ENCODE data around the gene ZNF646. TPM values are rescaled to one million over a fixed set of nuclear protein-coding genes. Genes with fewer than 3 reads are reported as not detected.

The ZNF646 gene
- total RNA-seq, 2 experiments from 2014 or later = 28.3 to 33.3 TPM

GRCh38 chr16:31108035-31108793 lies 34.0 kb downstream of the ZNF646 start, which contains the start of gene BCKDK:
Gene BCKDK, plus strand, starts transcription at chr16:31108386. Its CDS starts 838 bp downstream, at chr16:31109224.
- Mint-ChIP-seq H3K9me3 (no peaks in the 10 kb centered on the region), H3K4me1 (peaks cover 29% of the 10 kb centered on the region), H3K27me3 (no peaks in the 10 kb centered on the region), H3K27ac (peak within 1 kb of the TSS; percentile 85), H3K36me3 (ENCODE audit: low read depth) (peaks cover 19% of the 10 kb centered on the region), H3K4me3 (peak within 1 kb of the TSS; percentile 77)
- ChIA-PET CTCF (interaction anchor here (0.9 to 1.5 kb wide), 4 partner anchors 10 to 35 kb away, joined by 3 read pairs; partner anchors contain the start of gene ZNF668), POLR2A (interaction anchor here (1.5 kb wide), 1 partner anchor 9 kb away, joined by 3 read pairs; the partner anchor contains the start of gene KAT8)
- DNase-seq = peak; percentile 70

DNA sequence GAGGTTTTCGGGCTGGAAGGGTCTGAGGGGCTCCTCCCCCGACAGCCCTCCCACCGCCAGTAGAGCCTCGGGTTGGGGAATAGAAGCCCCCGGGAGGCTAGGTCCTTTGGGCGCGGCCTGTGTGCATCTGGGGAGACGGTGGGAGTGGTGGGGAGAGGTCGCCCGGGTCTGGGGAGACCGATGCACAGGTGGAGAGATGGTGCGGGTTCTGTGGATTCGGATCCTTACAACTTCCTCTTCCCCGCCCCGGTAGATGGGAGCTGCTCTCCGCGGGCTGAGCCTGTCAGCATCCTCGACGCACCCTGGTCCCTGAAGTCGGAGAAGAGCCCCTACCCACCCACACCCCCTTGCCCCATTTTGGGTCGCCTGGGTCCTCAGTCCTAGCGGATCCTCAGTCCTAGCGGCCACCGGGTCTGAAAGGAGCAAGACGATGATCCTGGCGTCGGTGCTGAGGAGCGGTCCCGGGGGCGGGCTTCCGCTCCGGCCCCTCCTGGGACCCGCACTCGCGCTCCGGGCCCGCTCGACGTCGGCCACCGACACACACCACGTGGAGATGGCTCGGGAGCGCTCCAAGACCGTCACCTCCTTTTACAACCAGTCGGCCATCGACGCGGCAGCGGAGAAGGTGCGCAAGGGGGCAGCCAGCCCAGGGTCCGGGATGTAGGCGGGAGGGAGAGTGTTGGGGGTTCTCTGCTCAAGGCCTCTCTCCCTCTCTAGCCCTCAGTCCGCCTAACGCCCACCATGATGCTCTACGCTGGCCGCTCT lies 34.8 kb downstream of the ZNF646 start:
- H3K27me3 Mint-ChIP-seq = no peaks in the 10 kb centered on the region
- H3K27ac Mint-ChIP-seq = peak overlapping the region; percentile 78
- peaks cover 33% of the 10 kb centered on the region for H3K4me1 Mint-ChIP-seq
- H3K4me3 Mint-ChIP-seq = peak overlapping the region; percentile 75
- ChIA-PET POLR2A (no interaction called here), CTCF (no interaction called here)
- H3K9me3 Mint-ChIP-seq = no peaks in the 10 kb centered on the region
- no peak for DNase-seq
- H3K36me3 Mint-ChIP-seq (ENCODE audit: low read depth) = peaks cover 19% of the 10 kb centered on the region

GRCh38 chr16:31109622-31110021 lies 35.4 kb downstream of the ZNF646 start:
- H3K4me1 Mint-ChIP-seq = peaks cover 39% of the 10 kb centered on the region
- H3K4me3 Mint-ChIP-seq = peak overlapping the region; percentile 75
- POLR2A ChIA-PET = no interaction called here
- no peaks in the 10 kb centered on the region for H3K9me3 Mint-ChIP-seq
- H3K27ac Mint-ChIP-seq = peak overlapping the region; percentile 78
- no peak for DNase-seq
- CTCF ChIA-PET = interaction anchor here (1.3 to 2.4 kb wide), 2 partner anchors 17 to 33 kb away, joined by 4 to 7 read pairs; no protein-coding TSS in a partner anchor
- no peaks in the 10 kb centered on the region for H3K27me3 Mint-ChIP-seq
- peaks cover 19% of the 10 kb centered on the region for H3K36me3 Mint-ChIP-seq (ENCODE audit: low read depth)

DNA sequence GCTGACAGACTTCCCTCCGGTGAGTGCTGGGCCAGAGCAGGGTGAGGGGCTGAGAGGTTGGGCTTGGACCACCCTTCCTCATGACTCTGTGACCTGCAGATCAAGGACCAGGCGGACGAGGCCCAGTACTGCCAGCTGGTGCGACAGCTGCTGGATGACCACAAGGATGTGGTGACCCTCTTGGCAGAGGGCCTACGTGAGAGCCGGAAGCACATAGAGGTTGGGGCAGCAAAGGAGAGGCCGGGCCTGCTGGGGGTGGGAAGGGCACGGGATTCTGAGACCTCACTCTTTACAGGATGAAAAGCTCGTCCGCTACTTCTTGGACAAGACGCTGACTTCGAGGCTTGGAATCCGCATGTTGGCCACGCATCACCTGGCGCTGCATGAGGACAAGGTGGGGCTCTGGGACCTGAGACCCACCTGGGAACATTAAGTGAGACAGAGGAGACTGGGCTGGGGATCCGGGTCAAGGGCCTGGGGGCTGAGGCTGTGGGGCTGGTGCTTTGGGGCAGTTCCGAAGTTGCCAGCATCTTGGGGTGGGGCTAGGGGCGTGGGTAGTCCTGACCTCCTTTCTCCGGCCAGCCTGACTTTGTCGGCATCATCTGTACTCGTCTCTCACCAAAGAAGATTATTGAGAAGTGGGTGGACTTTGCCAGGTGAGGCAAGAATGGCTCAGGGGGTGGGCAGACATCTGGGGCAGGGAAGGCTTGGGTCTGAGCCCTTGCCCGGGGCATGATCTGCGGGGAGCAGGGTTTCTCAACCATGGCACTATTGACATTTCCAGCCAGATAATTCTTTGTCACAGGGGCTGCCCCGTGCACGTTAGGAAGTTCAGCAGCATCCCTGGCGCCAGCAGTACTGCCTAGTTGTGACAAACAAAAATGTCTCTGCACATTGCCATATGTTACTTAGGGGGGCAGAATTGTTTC lies 36.1 kb downstream of the ZNF646 start:
- no peak for DNase-seq
- CTCF ChIA-PET = interaction anchor here (1.3 to 2.4 kb wide), 3 partner anchors 18 to 32 kb away, joined by 4 to 10 read pairs (median 7); no protein-coding TSS in a partner anchor
- H3K36me3 Mint-ChIP-seq (ENCODE audit: low read depth) = peaks cover 19% of the 10 kb centered on the region
- POLR2A ChIA-PET = no interaction called here
- no peaks in the 10 kb centered on the region for H3K27me3 Mint-ChIP-seq
- H3K9me3 Mint-ChIP-seq = no peaks in the 10 kb centered on the region
- no peak overlapping the region for H3K27ac Mint-ChIP-seq
- peak overlapping the region; percentile 75 for H3K4me3 Mint-ChIP-seq
- H3K4me1 Mint-ChIP-seq = peaks cover 41% of the 10 kb centered on the region

DNA sequence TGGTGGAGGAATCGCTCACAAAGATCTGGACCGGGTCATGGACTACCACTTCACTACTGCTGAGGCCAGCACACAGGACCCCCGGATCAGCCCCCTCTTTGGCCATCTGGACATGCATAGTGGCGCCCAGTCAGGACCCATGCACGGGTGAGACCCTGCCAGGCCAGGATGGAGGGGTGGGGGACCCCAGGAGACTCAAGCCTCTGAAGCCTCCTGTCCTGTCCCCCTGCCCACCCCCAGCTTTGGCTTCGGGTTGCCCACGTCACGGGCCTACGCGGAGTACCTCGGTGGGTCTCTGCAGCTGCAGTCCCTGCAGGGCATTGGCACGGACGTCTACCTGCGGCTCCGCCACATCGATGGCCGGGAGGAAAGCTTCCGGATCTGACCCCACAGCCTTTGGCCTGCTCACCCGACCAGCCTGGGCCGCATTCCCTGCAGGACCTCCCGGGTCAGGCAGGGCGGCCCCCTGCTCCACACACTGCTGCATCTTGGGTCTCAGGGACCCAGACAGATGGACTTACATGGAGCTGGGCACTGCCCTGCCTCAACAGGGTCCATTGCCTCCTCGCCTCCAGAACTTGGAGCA lies 37.8 kb downstream of the ZNF646 start:
- Mint-ChIP-seq H3K27ac (no peak overlapping the region), H3K36me3 (ENCODE audit: low read depth) (peaks cover 19% of the 10 kb centered on the region), H3K4me3 (no peak overlapping the region), H3K27me3 (no peaks in the 10 kb centered on the region), H3K9me3 (no peaks in the 10 kb centered on the region), H3K4me1 (peaks cover 44% of the 10 kb centered on the region)
- no peak for DNase-seq
- CTCF ChIA-PET = interaction anchor here (0.7 to 2.4 kb wide), 6 partner anchors 10 to 43 kb away, joined by 3 to 10 read pairs (median 4); no protein-coding TSS in a partner anchor
- POLR2A ChIA-PET = no interaction called here

GRCh38 chr16:31112711-31113110 lies 38.5 kb downstream of the ZNF646 start:
- ChIA-PET POLR2A (no interaction called here), CTCF (interaction anchor here (0.6 to 2.4 kb wide), 7 partner anchors 9 to 211 kb away, joined by 3 to 10 read pairs (median 4); partner anchors contain the start of genes ZNF646 and ZNF668)
- Mint-ChIP-seq H3K27me3 (no peaks in the 10 kb centered on the region), H3K4me1 (peaks cover 41% of the 10 kb centered on the region), H3K27ac (no peak overlapping the region), H3K9me3 (no peaks in the 10 kb centered on the region), H3K4me3 (no peak overlapping the region), H3K36me3 (ENCODE audit: low read depth) (peaks cover 19% of the 10 kb centered on the region)
- DNase-seq = no peak

GRCh38 chr16:31113121-31114120 lies 39.2 kb downstream of the ZNF646 start:
- H3K4me3 Mint-ChIP-seq = no peak overlapping the region
- CTCF ChIA-PET = interaction anchor here (0.6 to 2.4 kb wide), 7 partner anchors 12 to 210 kb away, joined by 3 to 12 read pairs (median 3); partner anchors contain the start of genes ZNF646 and ZNF668
- H3K27me3 Mint-ChIP-seq = no peaks in the 10 kb centered on the region
- H3K36me3 Mint-ChIP-seq (ENCODE audit: low read depth) = peaks cover 19% of the 10 kb centered on the region
- POLR2A ChIA-PET = no interaction called here
- no peak for DNase-seq
- H3K4me1 Mint-ChIP-seq = peaks cover 42% of the 10 kb centered on the region
- peak overlapping the region; percentile 25 for H3K27ac Mint-ChIP-seq
- no peaks in the 10 kb centered on the region for H3K9me3 Mint-ChIP-seq

DNA sequence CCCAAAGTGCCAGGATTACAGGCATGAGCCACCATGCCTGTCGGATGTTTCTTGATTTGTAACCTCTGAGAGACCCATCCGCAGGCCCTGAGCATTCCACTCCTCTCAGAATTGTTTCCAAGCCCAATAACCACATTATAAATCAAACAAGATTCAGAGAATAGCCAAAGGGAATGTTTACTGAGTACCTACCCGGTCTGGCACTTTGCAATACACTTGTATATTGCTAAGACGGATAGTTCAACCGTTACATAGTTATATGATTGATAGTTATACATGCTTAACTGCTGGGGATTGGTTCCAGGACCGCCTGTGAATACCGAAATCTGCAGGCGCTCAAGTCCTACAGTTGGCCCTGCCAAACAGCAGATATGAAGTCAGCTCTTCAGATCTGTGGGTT lies 40.2 kb downstream of the ZNF646 start:
- peaks cover 46% of the 10 kb centered on the region for H3K4me1 Mint-ChIP-seq
- H3K9me3 Mint-ChIP-seq = no peaks in the 10 kb centered on the region
- H3K27me3 Mint-ChIP-seq = no peaks in the 10 kb centered on the region
- DNase-seq = no peak
- H3K27ac Mint-ChIP-seq = no peak overlapping the region
- POLR2A ChIA-PET = no interaction called here
- CTCF ChIA-PET = interaction anchor here (0.6 to 1.9 kb wide), 5 partner anchors 19 to 213 kb away, joined by 3 to 12 read pairs (median 3); partner anchors contain the start of genes ZNF646 and ZNF668
- no peak overlapping the region for H3K4me3 Mint-ChIP-seq
- peaks cover 21% of the 10 kb centered on the region for H3K36me3 Mint-ChIP-seq (ENCODE audit: low read depth)

DNA sequence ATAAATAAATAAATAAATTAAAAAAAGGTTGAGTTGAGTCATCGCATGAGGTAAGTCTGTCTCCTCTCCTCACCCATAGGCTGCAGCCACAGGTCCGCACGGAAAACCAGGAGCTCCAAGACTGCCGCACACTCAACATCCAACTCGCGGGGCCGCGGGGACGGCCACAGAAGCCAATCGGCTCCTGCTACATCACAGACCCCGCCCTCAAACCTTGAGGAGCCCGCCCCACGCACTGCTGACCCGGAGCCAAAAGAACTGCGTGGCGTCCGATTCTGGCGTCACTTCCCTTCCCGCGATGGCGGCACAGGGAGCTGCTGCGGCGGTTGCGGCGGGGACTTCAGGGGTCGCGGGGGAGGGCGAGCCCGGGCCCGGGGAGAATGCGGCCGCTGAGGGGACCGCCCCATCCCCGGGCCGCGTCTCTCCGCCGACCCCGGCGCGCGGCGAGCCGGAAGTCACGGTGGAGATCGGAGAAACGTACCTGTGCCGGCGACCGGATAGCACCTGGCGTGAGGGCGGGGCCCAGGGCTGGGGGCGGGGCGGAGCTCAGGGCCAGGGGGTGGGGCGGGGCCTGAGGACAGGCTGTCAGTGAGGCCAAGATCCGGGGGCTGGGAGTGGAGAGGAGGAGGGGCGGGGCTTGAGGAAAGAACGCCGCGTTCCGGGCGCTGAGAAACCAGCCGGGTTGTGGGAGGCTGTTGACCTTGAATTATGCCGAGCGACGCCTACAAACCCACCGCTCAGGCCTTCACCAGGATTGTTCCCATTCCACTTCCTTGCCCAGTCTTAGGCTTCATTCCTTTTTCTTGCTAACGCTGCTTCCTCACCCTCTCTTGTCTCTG lies 43.4 kb downstream of the ZNF646 start, which contains the start of gene KAT8:
KAT8 (plus strand) TSS at position 281 of the 839 bp plus-strand sequence; CDS start at position 299, 18 bp downstream.
- Mint-ChIP-seq H3K36me3 (ENCODE audit: low read depth) (peaks cover 22% of the 10 kb centered on the region), H3K9me3 (no peaks in the 10 kb centered on the region), H3K27me3 (no peaks in the 10 kb centered on the region), H3K4me1 (peaks cover 34% of the 10 kb centered on the region), H3K4me3 (peak within 1 kb of the TSS; percentile 80), H3K27ac (peak within 1 kb of the TSS; percentile 93)
- peak; percentile 99 for DNase-seq
- CTCF ChIA-PET = interaction anchor here (0.5 to 3.1 kb wide), 16 partner anchors 10 to 325 kb away, joined by 3 to 33 read pairs (median 3); partner anchors contain the start of gene ZNF843
- POLR2A ChIA-PET = interaction anchor here (0.6 to 1.4 kb wide), 7 partner anchors 10 to 315 kb away, joined by 3 to 5 read pairs (median 3); partner anchors contain the start of genes BCKDK, FUS, ZNF646 and ZNF668

Measured in activated CD4-positive, alpha-beta T cell treated with anti-CD3 and anti-CD28 coated beads, Interleukin-2, amount 10 ng/mL, durations not matched to agents 7 days and 5 days (primary cell).